CD4-positive, alpha-beta T cell treated with Interleukin-21 for 1 hour (primary cell): ENCODE results near the gene ZNF593.

Experiments
- DNase-seq: peaks from one replicate; pipeline ENCODE4 v3.0.0-alpha.2; 2020

ZNF593 gene

DNA sequence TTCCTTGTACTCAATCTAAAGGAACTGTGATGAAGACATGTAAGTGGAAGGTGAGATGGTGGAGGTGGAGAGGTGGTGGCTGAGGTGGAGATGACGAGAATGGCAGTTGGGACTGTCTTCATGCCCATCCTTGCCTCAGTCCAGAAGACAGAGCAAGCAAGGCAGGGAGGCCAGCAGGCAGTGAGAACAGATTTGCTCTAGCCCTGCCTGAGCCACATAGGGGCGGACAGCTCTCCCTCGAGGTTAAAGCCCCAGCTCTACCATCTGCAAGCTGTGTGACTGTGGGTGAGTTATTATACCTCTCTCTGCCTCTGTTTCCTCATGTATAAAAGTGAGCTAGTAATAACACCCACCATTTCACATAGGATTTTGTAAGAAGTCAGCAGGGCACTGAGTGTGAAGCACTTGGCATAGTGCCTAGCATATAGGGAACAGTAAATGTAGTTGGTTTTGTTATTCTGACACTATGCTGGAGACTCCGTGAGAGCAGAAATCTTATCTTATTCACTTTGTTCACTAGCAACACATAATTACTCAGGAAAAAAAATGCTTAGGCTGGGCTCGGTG is 15.7 kb upstream of the ZNF593 start:
- no peak for DNase-seq

DNA sequence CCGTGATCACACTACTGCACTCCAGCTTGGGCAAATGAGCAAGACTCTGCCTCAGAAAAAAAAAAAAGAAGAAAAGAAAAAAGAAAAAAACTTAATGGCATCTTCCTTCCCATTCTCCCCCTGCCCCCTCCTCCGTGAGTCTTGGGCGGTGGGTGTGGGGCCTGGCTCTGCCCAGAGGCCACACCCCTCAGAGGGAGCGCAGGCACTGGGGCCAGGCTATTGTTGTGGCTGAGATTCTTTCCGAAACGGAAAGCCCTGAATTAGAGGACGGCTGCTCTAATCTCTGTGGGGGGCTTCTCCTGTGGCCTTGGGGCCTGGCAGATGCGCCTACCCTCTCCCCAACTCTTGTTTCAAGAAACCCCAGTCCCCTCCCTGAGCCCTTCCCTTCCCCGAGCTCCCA is 15.0 kb upstream of the ZNF593 start:
- DNase-seq = no peak

DNA sequence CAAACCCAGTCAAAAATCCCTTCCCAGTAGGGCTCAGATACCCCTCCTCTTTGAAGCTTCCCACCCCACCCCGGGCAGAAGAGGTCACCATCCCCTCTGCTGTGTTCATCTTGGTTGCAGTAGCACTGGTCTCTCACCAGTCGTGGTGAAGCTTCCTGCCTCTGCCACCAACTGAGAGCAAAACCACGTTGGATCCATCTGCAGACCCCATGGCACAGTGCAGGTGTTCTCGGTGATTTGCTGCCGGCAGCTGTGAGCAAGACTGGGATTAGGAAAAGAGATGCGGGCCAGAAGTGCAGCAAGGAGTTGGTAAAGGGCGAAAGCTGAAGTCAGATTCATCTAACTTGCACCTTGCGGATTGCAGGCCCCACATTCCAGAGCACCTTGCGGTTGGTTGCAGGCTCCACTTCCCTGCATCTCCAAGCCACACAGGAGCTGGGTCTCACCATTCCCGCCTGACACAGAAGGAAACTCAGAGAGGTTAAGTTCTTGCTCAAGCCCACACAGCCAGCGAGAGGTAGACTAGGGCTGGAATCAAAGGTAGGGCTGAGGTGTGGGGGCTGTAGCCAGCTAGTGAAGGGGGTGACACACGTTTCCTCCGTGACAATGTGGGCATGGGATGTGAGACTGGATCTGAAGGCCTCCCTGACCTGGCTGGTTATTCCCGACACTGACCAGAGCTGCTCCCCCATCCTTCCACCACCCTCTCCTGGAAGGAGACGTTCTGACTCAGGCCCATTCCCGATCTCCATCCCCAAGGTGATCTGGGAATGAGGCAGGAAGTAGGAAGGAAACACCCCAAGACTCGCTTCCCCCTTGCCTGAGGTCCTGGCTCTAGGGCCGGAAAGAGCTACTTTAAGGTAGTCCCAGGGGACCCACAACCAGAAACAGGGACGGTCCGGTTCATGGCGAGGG is 14.1 kb upstream of the ZNF593 start:
- no peak for DNase-seq

DNA sequence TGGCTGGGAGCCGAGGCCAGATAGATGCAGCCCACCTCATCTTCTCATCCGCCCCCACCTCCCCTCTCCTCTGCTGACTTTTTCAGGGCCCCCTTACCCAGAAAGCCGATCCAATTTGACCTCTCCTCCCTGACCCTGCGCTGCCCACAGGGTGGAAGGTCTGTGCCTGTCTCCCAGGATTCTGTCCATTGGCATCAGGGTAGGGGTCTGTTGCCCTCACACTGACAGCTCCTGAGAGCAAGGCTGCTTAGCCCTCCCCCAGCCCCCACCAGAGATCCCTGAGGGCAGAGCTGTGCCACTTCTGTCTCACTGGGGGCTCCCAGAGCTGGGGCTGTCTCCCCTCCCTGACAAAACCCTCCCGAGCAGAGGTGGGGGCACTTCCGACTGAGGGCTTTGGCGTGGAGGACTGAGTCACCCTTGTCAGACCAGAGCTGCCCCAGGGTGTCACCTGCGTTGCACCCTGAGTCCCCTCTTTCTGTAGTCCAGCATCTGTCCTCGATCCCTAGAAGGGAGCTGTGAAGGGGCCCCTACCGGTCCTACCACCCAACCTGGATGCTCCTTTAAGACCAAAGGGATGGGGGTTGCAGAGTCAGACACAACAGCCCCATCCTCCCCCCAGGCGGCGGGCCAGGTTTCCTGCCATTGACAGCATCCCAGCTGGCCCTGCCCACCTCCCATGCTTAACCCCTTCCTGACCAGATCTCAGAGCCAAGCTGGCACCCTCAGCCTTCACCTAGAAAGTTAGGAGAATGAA is 13.2 kb upstream of the ZNF593 start:
- DNase-seq = no peak

DNA sequence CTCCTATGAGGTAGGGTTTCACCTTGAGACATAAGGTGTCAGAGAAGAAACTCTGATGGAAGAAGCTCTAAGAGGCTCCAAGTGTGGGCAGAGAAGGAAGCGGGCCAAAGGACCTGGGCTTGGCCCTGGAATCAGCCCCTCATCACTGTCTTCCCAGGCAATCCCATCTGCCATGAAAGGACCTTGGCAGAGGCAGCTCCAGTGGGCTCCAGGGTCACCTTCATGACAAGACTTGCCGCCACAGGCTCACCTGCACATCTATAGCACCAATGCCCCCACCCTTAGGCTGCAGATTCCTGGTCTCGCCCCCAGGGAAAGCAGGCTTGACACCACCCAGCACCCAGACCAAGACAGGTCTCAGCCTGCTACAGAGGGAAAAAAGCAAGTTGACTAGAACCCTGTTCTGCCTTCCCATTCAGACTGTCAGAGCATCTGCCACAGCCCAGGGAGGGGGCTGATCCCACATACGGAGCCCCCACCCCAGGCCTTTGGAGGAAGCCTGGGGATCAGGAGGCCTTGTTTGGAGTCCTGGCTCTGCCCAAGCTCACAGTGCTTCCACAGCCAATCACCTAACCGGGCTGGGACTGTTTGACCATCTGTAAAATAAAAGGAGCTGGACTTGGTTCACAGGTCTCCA is 11.3 kb upstream of the ZNF593 start:
- DNase-seq = no peak

DNA sequence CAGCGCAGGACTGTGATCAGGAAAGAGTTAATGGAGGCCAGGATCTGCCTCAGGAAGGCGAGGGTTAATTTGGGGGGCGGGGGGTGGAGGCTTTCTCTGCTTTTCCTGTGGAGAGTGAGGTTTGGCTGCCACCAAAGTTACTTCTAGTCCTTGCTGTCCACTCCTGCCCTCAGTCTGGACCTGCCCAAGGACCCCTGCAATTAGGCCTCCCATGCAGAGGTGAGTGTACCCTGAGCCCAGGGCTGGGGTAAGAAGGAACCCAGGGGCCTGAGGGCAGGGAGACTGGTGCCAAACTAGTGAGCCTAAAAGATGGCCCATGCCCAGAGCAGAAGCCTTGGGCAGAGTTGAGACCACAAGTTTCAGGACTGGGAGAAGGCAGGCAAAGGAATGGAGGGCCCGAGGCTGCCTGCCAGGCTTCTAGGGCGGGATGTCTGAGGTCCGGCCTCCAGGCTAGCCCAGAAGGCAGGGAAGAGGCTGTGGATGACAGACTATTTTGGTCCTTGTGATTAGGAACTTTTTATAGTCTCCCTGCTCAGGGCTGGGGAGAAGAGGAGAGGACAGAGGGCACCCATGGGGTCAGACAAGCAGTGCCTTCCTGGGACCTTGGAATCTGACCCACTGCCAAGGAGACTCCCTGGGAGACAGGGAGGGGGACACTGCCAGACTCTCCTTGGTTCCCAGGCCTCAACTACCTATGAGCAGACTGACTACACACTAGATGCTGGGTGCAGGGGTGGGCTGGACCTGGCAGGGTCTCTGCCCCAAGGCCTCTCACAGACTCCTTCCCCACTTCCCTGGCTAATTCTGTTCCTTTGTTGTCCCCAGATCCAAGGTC is 10.6 kb upstream of the ZNF593 start, which contains the start of gene FAM110D:
FAM110D (plus strand) TSS at position 172 of the 835 bp plus-strand sequence. CDS start 2,213 bp downstream, outside the sequence.
- no peak for DNase-seq

DNA sequence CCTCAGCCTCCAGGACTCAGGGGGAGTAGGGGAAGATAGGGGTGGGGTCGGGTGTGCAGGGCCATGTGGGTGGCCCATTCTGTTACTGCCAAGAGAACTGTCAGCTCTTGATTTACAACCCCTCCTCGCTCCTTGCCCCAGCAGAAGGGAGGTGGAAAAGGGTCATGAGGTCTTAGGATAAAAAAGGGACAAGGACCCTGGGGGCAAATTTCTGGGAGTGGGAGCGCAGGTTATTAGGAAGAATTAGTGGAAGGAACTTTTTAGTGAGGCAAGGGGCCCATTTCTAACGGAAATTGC is 10.0 kb upstream of the ZNF593 start:
- no peak for DNase-seq

DNA sequence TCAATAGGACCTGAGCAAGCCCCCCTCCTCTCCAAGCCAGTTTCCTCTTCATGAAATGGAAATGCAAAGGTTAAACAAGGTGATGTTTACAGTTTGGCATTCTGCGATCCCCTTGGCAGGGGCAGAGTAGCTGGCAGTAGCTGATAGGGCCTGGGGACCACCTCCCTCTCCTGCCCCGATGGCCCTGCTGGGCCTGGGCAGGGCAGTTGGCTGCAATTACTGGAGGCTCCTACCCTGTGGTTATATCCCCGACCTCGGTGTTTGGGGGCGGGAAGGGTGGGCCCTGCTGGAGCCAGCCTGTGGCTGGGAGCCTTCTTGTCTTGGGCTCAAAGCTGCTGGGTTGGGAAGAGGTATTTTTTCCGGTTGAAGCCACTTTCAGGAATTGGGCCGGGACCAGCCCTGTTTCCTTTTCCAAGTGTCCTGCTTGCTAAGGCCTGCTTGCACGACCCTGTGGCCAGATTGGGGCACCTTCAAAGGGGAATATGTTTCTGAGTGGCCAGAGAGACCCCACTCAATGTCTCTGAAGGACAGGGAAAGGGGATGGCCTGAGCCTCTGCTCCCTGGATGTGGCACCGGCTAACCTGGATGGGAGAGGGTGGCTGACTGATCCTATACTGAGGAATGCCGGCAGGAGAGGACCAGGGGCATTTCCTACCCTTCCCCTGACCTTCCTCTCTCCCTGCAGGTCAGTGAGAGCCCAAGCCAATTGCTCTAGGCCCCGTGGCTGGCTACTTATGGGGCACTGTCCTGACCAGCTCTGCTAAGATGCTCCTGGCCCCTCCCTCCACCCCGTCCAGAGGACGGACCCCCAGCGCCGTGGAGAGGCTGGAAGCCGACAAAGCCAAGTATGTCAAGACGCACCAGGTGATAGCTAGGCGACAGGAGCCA is 8.9 kb upstream of the ZNF593 start:
- no peak for DNase-seq

DNA sequence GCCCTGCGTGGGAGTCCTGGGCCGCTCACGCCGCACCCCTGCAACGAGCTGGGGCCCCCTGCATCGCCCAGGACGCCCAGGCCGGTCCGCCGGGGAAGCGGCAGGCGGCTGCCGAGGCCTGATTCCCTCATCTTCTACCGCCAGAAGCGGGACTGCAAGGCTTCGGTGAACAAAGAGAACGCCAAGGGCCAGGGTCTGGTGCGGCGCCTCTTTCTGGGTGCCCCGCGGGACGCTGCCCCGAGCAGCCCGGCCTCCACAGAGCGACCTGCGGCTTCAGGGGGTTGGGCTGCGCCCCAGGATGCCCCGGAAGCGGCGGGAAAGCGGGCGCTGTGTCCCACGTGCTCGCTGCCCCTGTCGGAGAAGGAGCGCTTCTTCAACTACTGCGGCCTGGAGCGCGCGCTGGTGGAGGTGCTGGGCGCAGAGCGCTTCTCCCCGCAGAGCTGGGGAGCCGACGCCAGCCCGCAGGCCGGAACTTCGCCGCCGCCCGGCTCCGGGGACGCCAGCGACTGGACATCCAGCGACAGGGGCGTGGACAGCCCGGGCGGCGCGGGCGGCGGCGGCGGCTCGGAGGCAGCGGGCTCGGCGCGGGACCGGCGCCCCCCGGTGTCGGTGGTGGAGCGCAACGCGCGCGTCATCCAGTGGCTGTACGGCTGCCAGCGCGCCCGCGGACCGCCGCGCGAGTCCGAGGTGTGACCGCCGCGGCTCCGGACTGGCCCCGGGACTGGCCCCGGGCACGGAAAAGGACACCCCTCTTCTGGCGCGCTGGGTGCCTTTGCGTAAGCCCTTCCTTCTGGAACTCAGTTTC is 8.1 kb upstream of the ZNF593 start:
- peak; percentile 29 for DNase-seq

DNA sequence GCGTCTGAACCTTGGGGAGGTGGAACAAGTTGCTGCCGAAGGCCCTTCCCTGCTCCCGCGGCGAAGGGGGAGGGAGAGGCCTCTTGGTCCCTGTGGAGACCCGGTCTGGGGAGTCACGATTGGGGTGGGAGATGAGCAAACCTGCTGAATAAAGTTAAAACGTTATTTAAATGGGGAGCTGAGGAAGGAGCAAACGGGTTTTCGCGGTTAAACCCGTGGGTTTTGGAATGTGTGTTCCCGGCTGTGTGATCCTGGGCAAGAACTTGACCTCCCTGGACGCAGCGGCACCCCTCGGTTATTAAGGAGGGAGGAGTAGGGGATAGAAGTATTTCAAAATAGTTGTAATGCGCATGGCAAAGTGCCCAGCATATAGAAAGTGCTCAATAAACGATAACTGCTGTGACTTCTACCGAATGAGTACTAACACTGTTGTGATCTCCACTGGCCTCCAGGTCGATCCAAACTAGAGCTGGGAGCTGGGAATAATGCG is 7.4 kb upstream of the ZNF593 start:
- DNase-seq = no peak

DNA sequence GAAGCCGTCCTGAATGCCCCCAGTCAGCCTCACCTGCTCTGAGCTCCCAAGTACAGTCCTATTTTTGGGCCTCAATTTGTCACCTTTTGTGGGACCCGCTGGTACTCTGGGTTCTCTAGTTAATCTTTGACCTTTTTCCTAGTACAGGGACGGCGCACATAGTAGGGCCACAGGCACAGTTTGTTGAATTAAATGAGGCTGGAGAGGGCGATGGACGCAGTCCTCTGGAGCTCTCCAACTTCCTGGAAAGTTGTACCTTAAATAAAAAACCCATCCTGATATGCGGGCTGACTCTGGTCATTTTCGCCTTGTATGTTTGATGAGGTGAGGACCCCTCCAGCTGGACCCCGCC is 6.0 kb upstream of the ZNF593 start:
- DNase-seq = no peak

DNA sequence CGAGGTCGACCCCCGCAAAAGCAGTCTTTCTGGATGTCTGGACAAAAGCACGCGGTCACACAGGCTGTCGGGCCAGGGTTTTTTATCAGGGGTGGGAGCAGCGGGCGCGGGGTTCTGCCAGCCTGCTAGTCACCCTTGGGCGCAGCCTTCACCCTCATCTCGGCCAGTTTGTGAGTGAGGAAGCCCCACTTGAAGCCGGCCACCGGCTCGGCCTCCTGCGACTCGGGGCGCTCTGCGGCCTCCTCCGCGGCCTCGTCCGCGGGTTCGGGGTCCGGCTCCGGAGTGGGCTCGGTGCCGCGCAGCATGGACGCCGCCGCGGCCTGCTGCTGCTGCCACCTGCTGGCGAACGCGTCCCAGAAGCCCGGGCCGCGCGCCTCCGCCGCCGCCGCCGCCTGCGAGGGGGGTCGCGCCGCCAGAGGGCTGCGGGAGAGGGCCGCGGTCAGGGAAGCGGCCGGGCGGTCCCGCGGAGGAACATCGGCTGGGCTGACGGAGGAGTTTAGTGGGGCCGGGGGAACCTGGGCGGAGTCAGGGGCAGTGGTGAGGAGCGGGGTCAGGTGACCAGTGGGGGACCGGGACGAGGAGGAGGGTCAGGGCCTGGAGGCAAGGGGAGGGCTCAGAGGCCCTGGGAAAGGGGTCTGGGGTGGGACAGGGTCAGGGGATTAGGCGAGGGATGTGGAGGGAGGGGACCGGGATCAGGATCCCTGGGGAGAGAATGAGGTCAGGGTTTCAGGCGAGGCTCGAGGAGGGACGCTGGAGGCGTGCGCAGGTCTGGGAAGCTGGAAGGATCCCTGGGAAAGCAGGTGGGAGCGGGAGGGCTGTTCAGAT is 5.5 kb upstream of the ZNF593 start:
- DNase-seq = peak; percentile 54

DNA sequence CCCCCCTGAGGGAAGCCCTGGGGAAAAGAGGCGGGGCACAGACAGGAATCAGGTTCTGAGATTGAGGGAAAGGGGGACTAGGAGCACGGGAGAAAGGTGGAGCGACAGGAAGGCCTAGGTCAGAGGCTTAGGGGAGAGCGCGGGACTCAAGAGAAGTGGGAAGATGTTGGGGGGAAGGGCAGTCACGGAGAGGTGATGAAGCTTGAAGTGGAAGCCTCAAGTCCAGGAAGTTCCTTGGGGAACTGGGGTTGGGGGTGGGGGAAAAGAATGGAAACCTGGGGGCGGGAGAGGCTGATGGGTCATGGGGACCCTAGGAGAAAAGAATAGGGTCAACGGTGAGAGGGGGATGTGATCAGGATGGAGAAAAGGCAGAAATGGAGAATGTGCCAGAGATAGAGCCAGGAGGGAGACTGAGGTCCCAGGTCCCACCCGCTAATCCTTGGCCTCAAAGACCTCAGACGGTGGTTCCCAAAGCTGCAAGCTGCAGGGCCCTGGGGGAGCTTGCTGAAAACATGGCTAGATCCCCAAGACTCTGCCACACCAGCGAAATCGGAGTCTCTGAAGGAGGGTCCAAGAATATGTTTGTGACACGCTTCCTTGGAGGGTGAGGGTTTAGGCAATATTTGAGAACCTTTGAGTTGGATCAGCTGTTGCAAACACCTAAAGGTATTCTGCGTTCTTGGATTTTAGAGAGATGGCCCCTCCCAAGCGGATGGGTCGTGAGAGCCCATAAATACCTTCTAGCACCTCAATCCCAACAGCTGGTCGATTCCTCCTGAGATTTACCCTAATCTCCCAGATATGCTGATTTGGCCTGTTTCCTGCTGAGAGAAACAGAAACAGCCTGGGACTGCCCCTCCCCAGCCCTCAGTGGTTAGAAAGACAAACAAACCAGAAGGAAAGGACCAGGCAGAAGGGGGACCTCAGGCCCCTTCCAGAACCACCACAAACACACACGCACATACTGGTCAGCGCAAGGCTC is 4.6 kb upstream of the ZNF593 start:
- no peak for DNase-seq

DNA sequence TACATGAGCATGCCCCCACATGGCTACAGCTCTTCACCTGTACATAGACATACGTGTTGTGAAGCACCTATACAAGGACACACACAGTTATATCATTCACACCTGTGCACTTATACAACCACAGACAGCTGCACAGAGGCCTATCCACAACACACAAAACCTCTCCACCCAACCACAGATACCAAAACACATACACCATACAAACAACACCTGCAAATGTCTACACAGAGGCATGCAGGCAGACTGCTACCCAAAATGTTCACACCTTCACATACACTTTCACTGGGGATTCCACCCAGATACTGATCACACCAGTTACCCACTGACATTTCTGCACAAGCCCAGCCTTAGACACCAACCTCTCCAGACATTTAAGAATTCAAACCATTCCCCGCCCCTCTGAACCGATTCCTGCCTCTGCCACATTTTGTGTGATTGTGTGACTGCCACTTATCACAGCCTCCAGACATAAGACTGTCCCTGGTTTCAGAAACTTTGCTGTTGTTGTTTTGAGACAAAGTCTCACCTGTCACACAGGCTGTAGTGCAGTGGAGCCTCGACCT is 2.9 kb upstream of the ZNF593 start:
- DNase-seq = peak; percentile 11

DNA sequence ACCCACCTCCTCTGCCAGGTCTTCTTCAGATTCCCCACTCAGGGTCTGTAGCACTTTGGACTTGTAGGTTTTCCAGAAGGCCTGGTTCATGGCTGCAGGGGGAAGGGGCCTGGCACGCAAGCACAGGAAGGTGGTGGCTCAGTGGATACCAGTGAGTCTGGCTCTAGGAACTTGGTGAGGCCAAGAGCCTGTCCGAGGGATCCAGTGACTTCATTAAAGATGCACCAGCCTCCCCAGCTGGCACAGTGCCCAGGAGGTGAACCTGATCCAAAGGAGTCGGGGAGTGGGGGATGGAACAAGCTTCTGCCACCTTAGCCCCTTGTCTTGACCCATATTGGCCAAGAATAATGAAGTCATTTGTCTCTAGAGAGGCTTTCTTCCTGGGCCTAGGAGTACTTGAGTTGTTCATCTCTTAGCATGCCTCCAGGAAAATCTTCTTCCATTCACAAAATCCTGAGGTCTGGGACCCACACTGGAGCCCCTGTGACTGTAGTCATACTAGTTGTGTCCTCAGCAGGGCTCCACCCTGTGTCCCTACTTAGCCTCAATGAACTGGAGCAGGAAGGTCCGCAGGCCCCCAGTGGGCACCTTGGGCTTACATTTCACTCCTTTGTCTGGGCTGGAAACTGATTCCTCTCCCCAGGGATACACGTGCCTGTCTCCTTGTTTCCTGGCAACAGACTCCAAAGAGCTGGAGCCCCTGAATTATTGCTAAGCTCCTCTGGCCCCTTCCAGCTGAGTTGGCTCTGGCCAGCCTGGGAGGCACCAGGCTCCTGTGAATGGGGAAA is 1.1 kb upstream of the ZNF593 start, which contains the start of gene C1orf232:
C1orf232 (minus strand) TSS at position 554 of the 788 bp plus-strand sequence; CDS start at position 90, 464 bp downstream.
- DNase-seq = no peak

DNA sequence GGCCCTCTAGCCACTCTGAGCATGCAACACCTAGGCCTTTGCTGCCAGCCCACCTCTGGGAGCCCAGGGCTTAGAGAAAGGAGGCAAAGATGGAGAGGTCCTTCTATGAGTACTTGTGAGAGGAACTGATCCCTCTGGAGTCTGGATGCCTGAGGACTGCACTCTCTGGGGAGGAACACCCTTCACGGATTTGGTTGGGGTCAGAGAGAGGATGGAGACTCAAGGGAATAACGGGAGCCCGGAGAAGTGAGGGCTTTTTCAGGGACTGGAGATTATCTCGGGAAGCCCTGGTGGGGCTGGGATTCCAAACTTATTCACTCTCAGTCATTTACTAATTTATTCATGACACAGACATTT is 532 bp upstream of the ZNF593 start:
- DNase-seq = no peak

DNA sequence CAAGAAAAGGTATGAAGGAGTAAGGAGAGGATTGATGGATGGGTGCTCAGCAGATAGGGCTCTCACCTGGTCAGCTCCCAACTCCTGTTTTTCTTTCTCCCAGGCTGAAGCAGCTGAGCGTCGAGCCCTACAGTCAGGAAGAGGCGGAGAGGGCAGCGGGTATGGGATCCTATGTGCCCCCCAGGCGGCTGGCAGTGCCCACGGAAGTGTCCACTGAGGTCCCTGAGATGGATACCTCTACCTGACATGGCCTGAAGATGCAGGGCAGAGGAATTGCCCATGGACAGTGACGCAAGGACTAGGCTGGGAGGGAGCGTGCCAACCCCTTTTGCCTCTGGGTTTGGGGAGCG is 739 bp downstream of the ZNF593 start:
- no peak for DNase-seq
